Stimulated activated CD4-positive, alpha-beta T cell treated with anti-CD3 and anti-CD28 coated beads, TNF-alpha, amount 100 ng/mL, for 1 hour (primary cell): ENCODE results near the gene SERINC2.
"Not testable (repeated sequence)": the region's sequence is repeated elsewhere in the genome, so short reads cannot be mapped to it uniquely, and the experiment has no call there.

Experiments used
- DNase-seq, 3 donors: peaks; one replicate each; pipeline ENCODE4 v3.0.0-alpha.2; 2020; ENCODE audit warnings: low read depth in 3 of 3, low spot score in 1 of 3

SERINC2 gene

DNA sequence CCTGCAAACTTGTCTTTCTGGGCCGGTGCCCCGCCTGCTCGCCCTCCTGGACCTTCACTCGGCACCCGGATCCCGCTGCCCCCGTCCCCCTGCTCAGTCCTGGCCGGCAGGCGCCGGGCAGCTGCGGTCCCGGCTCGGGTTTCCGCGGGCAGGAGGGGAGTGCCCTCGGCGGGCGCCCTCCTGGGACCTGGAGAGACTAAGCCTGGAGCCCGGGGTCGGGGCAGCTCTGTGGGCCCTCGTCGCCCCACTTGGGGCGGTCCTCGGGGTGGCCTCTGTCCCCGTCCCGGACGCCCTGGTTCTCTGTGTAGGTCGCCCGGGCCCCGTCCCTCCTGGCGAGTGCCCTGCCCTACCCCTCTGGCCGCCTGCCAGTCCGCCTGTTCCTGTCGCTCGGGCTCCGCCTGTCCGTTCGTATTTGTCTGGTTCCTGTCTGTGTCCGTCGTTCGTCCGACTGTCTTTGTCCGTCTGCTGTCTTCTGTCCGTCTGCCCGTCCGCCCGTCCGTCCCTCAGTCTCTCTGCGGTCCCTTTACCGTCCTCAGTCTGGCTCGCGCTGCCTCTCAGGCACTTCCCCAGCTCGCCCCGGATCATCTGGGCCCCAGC lies 490 bp downstream of the SERINC2 start:
- peak in 1 of 3 donors; percentile 4 for DNase-seq

DNA sequence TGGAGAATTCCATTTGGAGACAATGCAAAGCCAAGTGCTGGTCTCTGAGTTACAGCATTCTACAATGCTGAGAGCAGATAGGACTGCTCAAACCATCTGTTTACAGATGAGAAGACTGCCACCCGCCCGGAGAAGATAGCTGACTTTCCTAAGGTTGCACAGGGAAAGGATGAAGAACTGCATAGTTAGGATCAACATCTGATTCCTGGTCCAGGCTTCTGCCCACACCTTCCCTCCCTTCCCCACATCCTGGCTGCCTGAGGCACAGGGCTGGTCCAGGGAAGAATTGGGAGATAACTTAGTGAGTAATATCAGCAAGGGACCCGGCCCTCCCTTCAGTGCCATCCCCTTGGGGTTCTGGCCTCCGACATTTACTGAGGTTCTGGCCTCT lies 2.0 kb downstream of the SERINC2 start:
- no peak for DNase-seq

- no peak for DNase-seq
Observed at GRCh38 chr1:31415658-31416057, 2.6 kb downstream of the SERINC2 start.

GRCh38 chr1:31416101-31416736 lies 3.2 kb downstream of the SERINC2 start:
- no peak for DNase-seq

GRCh38 chr1:31417148-31417547 lies 4.1 kb downstream of the SERINC2 start:
- DNase-seq: no peak

DNA sequence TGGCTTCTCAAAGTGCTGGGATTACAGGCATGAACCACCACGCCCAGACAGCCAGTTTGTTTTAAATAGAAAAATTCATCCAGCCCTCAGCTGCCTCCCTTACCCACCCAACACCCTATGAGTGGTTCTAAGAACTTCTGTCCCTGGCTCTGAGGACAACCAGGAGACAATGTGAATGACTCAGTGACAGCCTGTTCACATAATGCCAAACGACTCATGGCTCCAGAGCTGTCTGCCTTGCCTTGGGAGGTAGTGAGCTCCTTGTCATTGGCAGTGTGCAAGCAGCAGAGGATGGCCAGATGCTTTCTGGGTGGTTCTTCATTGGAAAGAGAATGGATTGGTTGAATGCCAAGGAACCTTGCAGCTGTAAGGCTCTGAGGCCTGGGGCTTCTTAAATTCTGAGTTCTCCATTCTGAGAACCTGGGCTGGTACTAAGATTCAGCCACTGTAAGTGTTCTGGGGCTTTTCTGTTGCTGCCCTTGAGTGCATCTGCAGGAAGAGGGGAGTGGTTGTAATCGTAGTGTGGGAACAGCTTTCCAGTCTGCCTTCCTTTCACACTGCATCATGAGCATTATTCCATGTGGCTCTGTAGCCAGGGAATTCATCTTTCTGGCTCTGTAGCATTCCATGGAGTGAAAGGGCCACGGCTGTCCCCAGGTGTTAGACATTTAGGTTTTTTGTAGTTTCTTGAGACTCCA lies 5.8 kb downstream of the SERINC2 start:
- no peak for DNase-seq

- DNase-seq: no peak
Observed at GRCh38 chr1:31420716-31421115, 7.7 kb downstream of the SERINC2 start.

DNA sequence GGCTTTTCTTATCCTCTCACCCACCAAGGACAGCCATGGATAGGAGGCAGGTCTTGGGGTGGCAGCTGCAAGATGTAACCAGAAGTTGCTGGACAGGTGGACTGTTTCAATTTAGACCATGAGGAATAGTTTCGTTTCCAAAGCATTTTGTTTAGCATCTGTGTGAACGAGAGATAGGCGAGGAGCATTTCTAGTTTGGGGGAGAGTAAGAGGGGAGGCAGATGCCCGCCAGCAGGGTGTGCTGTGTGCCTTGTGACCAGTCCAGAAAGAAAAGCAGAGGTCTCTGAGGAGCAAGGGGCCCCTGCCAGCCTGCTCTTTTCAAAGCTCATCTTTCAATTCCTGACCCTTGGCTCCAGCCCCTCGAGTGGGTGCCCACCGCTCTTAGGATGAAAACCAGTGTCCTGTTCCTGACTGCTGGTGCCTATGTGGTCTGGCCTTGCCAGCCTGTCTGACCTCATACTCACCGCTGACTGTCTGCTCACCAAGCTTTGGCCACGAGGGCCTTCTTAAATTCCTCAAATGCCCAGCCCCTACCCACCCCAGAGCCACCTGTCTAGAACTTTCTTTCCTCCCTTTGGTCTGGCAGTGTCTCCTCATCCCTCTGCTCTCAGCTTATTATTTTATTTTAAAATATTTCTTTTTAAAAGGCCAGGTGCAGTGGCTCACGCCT lies 8.5 kb downstream of the SERINC2 start:
- DNase-seq: no peak

GRCh38 chr1:31422505-31423319 lies 9.7 kb downstream of the SERINC2 start:
- peak in 2 of 3 donors; percentile 45 to 58 for DNase-seq

- DNase-seq: no peak
Observed at GRCh38 chr1:31423418-31423947, 10.5 kb downstream of the SERINC2 start.

GRCh38 chr1:31424568-31424967 lies 11.6 kb downstream of the SERINC2 start:
- DNase-seq: no peak

- DNase-seq: no peak
Observed at GRCh38 chr1:31425301-31426081, 12.5 kb downstream of the SERINC2 start.

DNA sequence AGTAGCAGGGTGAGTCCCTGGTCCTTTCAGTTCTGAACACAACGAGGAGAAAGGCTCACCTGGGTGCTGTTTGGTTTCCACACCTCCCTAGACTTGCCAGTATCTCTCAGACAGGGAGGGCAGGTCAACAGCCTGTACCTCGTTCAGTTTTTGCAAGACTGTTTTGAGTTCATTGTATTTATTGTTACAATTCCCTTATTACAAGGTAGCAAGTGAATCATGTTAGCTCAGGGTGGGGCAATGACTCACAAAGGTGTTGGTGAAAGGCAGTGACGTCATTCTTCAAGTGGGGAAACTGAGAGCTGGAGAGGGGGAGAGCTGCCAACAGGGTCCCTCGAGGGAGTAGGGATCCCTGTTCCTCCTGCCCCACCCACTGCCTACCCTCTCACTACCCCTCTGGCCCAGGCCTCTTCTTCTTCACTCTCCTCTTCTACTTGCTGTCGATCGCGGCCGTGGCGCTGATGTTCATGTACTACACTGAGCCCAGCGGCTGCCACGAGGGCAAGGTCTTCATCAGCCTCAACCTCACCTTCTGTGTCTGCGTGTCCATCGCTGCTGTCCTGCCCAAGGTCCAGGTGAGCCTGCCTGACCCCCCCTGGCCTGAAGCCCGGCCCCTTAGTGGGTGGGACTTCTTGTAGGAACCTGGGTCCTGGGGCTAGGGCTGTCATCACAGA lies 13.4 kb downstream of the SERINC2 start:
- DNase-seq: no peak

DNA sequence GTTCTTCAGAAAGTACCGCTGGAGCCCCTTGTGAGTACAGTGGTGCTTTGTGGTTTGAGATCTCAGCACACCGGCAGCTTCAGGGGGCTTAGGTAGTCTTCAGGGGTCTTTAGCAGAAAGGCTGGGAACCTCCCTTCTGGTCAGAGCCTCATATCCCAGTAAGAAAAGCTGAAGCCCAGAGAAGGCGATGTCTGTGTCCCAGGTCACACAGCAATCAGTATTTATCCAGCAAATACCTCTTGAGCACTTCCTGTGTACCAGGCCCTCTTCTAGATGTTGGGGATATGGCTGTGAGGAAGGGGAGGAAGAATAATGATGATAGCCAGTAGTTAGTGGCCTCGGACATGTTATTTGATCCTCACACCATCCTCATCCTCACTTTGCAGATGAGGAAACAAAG lies 14.3 kb downstream of the SERINC2 start:
- no peak for DNase-seq

DNA sequence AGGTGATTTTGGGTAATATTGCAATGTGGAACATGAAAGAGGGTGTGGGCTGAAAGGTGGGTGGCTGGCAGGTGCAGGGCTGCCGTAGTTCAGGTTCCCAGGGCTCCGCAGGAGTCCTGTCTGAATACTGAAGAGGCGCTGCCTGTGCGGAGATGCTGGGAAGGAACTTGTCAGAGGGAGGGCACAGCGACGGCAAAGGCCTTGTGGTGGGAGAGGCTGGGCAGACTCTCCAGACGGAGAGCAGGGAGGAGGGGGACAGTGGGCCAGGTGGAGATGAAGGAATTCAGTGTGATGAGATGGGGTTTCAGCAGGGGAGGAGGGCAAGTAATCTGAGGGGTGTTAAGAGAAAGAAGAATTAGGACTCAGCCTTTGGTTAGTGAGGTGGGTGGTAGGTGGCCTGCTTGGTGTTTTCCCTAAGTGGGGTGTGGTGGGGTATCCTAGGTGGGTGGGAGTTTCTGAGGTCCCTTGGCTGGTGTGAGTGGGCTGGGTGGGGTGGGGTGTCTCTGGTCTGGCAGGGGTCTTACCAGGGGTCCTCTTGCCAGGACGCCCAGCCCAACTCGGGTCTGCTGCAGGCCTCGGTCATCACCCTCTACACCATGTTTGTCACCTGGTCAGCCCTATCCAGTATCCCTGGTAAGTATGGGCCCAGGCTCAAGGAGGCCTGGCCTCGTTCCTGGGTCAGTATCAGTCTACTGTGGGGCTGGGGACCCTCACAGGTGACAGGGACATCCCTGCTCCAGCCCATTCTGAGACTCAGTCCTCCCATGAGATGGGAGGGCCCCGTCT lies 15.6 kb downstream of the SERINC2 start:
- no peak for DNase-seq

DNA sequence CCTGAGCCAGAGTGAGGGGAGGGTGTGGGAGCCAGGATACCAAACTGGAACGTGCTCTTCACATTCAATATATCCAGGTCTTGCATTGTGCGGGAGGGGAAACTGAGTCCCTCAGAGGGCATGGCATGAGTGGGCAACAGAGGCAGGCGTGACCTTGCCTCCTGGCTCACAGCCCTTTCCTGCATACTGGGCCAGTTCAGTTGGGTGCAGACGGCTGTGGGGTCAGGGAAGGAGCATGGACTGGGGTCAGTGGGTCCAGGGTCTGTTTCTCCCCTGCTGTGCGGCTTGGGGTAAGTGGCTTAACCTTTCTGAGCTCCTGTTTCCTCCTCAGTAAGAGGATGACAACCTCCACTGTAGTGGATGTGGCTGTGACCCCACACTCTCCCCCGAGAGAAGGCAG lies 16.6 kb downstream of the SERINC2 start:
- no peak for DNase-seq

- not testable (repeated sequence) for DNase-seq
Observed at GRCh38 chr1:31431351-31432257, 18.6 kb downstream of the SERINC2 start.
